ENCODE results near the gene P2RY2.
"Not testable (repeated sequence)": the region's sequence is repeated elsewhere in the genome, so short reads cannot be mapped to it uniquely, and the experiment has no call there.

Gene P2RY2

GRCh38 chr11:73230931-73231330, 12.8 kb downstream of the P2RY2 start:
- Histone ChIP-seq H3K4me3 (ENCODE audit: control insufficient read depth in 1 of 7, extremely low read depth in 1 of 7, insufficient read depth in 4 of 7, low read depth in 2 of 7, low read length in 6 of 7) (no peak overlapping the region), H3K36me3 (ENCODE audit: control insufficient read depth in 4 of 4, insufficient read depth in 4 of 4, low read length in 3 of 4) (no peaks in the 10 kb centered on the region), H3K27ac (ENCODE audit: insufficient read depth in 1 of 2, low read depth in 1 of 2, low read length in 2 of 2, poor library complexity in 1 of 2, severe bottlenecking in 2 of 2) (no peak overlapping the region), H3K4me1 (ENCODE audit: control extremely low read depth in 1 of 4, control insufficient read depth in 4 of 4, insufficient read depth in 4 of 4, low read length in 3 of 4) (peaks cover 0 to 4% (median 0%) of the 10 kb centered on the region in 4 experiments), H3K9me3 (ENCODE audit: control extremely low read depth in 1 of 5, control insufficient read depth in 4 of 5, insufficient read depth in 2 of 5, low read depth in 1 of 5, low read length in 4 of 5) (no peaks in the 10 kb centered on the region), H3K27me3 (replicated peaks in 2 of 5; ENCODE audit: control insufficient read depth in 4 of 5, insufficient read depth in 5 of 5, low read length in 4 of 5) (no peaks in the 10 kb centered on the region)
- POLR2A ChIA-PET = interaction anchor here (0.7 kb wide), 1 partner anchor 41 kb away, joined by 4 read pairs; no protein-coding TSS in a partner anchor
- CTCF ChIA-PET = interaction anchor here (0.6 to 1.1 kb wide), 2 partner anchors 9 to 46 kb away, joined by 3 to 4 read pairs; no protein-coding TSS in a partner anchor
- DNase-seq = no peak
- 94% methylated on average over 5 of the region's 7 CpGs for WGBS (ENCODE audit: insufficient coverage)

GRCh38 chr11:73232487-73232886, 14.4 kb downstream of the P2RY2 start:
- ChIA-PET CTCF (interaction anchor here (0.9 to 16.1 kb wide), 6 partner anchors 9 to 310 kb away, joined by 3 to 272 read pairs (median 4); no protein-coding TSS in a partner anchor), POLR2A (interaction anchor here (0.6 kb wide), 1 partner anchor 64 kb away, joined by 3 read pairs; no protein-coding TSS in a partner anchor)
- not testable (repeated sequence) for H3K9me3 ChIP-seq (ENCODE audit: control extremely low read depth in 1 of 5, control insufficient read depth in 4 of 5, insufficient read depth in 2 of 5, low read depth in 1 of 5, low read length in 4 of 5); H3K27me3 ChIP-seq (replicated peaks in 2 of 5; ENCODE audit: control insufficient read depth in 4 of 5, insufficient read depth in 5 of 5, low read length in 4 of 5); H3K36me3 ChIP-seq (ENCODE audit: control insufficient read depth in 4 of 4, insufficient read depth in 4 of 4, low read length in 3 of 4); H3K4me3 ChIP-seq (ENCODE audit: control insufficient read depth in 1 of 7, extremely low read depth in 1 of 7, insufficient read depth in 4 of 7, low read depth in 2 of 7, low read length in 6 of 7); H3K27ac ChIP-seq (ENCODE audit: insufficient read depth in 1 of 2, low read depth in 1 of 2, low read length in 2 of 2, poor library complexity in 1 of 2, severe bottlenecking in 2 of 2); DNase-seq; H3K4me1 ChIP-seq (ENCODE audit: control extremely low read depth in 1 of 4, control insufficient read depth in 4 of 4, insufficient read depth in 4 of 4, low read length in 3 of 4)
- 95% methylated on average over 4 of the region's 7 CpGs for WGBS (ENCODE audit: insufficient coverage)

- CTCF ChIA-PET = interaction anchor here (0.7 to 16.1 kb wide), 9 partner anchors 8 to 310 kb away, joined by 3 to 272 read pairs (median 4); no protein-coding TSS in a partner anchor
- no peaks in the 10 kb centered on the region for H3K27me3 ChIP-seq (replicated peaks in 2 of 5; ENCODE audit: control insufficient read depth in 4 of 5, insufficient read depth in 5 of 5, low read length in 4 of 5)
- H3K4me3 ChIP-seq (ENCODE audit: control insufficient read depth in 1 of 7, extremely low read depth in 1 of 7, insufficient read depth in 4 of 7, low read depth in 2 of 7, low read length in 6 of 7) = no peak overlapping the region
- POLR2A ChIA-PET = interaction anchor here (0.6 kb wide), 1 partner anchor 65 kb away, joined by 3 read pairs; no protein-coding TSS in a partner anchor
- no peaks in the 10 kb centered on the region for H3K36me3 ChIP-seq (ENCODE audit: control insufficient read depth in 4 of 4, insufficient read depth in 4 of 4, low read length in 3 of 4)
- no peak overlapping the region for H3K27ac ChIP-seq (ENCODE audit: insufficient read depth in 1 of 2, low read depth in 1 of 2, low read length in 2 of 2, poor library complexity in 1 of 2, severe bottlenecking in 2 of 2)
- no peaks in the 10 kb centered on the region for H3K9me3 ChIP-seq (ENCODE audit: control extremely low read depth in 1 of 5, control insufficient read depth in 4 of 5, insufficient read depth in 2 of 5, low read depth in 1 of 5, low read length in 4 of 5)
- DNase-seq = no peak
- H3K4me1 ChIP-seq (ENCODE audit: control extremely low read depth in 1 of 4, control insufficient read depth in 4 of 4, insufficient read depth in 4 of 4, low read length in 3 of 4) = peaks cover 0 to 4% (median 0%) of the 10 kb centered on the region in 4 experiments
Observed at GRCh38 chr11:73233211-73233610, 15.1 kb downstream of the P2RY2 start.

GRCh38 chr11:73233692-73234470, 15.8 kb downstream of the P2RY2 start:
- Histone ChIP-seq H3K27me3 (replicated peaks in 2 of 5; ENCODE audit: control insufficient read depth in 4 of 5, insufficient read depth in 5 of 5, low read length in 4 of 5) (no peaks in the 10 kb centered on the region), H3K4me1 (ENCODE audit: control extremely low read depth in 1 of 4, control insufficient read depth in 4 of 4, insufficient read depth in 4 of 4, low read length in 3 of 4) (peaks cover 0 to 4% (median 0%) of the 10 kb centered on the region in 4 experiments), H3K4me3 (ENCODE audit: control insufficient read depth in 1 of 7, extremely low read depth in 1 of 7, insufficient read depth in 4 of 7, low read depth in 2 of 7, low read length in 6 of 7) (no peak overlapping the region), H3K27ac (ENCODE audit: insufficient read depth in 1 of 2, low read depth in 1 of 2, low read length in 2 of 2, poor library complexity in 1 of 2, severe bottlenecking in 2 of 2) (no peak overlapping the region), H3K36me3 (ENCODE audit: control insufficient read depth in 4 of 4, insufficient read depth in 4 of 4, low read length in 3 of 4) (no peaks in the 10 kb centered on the region), H3K9me3 (ENCODE audit: control extremely low read depth in 1 of 5, control insufficient read depth in 4 of 5, insufficient read depth in 2 of 5, low read depth in 1 of 5, low read length in 4 of 5) (no peaks in the 10 kb centered on the region)
- no peak for DNase-seq
- ChIA-PET POLR2A (no interaction called here), CTCF (interaction anchor here (0.7 to 16.1 kb wide), 7 partner anchors 8 to 104 kb away, joined by 3 to 272 read pairs (median 4); no protein-coding TSS in a partner anchor)
- 97% methylated on average over 22 of the region's 23 CpGs for WGBS (ENCODE audit: insufficient coverage)

- 98% methylated on average over 56 of the region's 56 CpGs for whole genome bisulfite sequencing (ENCODE audit: insufficient coverage)
- POLR2A ChIA-PET = no interaction called here
- Histone ChIP-seq H3K27ac (ENCODE audit: insufficient read depth in 1 of 2, low read depth in 1 of 2, low read length in 2 of 2, poor library complexity in 1 of 2, severe bottlenecking in 2 of 2) (no peak overlapping the region), H3K27me3 (replicated peaks in 2 of 5; ENCODE audit: control insufficient read depth in 4 of 5, insufficient read depth in 5 of 5, low read length in 4 of 5) (no peaks in the 10 kb centered on the region), H3K4me3 (ENCODE audit: control insufficient read depth in 1 of 7, extremely low read depth in 1 of 7, insufficient read depth in 4 of 7, low read depth in 2 of 7, low read length in 6 of 7) (no peak overlapping the region), H3K4me1 (ENCODE audit: control extremely low read depth in 1 of 4, control insufficient read depth in 4 of 4, insufficient read depth in 4 of 4, low read length in 3 of 4) (peaks cover 0 to 3% (median 0%) of the 10 kb centered on the region in 4 experiments), H3K9me3 (ENCODE audit: control extremely low read depth in 1 of 5, control insufficient read depth in 4 of 5, insufficient read depth in 2 of 5, low read depth in 1 of 5, low read length in 4 of 5) (no peaks in the 10 kb centered on the region), H3K36me3 (ENCODE audit: control insufficient read depth in 4 of 4, insufficient read depth in 4 of 4, low read length in 3 of 4) (no peaks in the 10 kb centered on the region)
- no peak for DNase-seq
- CTCF ChIA-PET = interaction anchor here (1.0 to 16.1 kb wide), 8 partner anchors 10 to 67 kb away, joined by 3 to 272 read pairs (median 14); no protein-coding TSS in a partner anchor
Observed at GRCh38 chr11:73234471-73235181, 16.5 kb downstream of the P2RY2 start.

- 94% methylated on average over 7 of the region's 8 CpGs for WGBS (ENCODE audit: insufficient coverage)
- no peaks in the 10 kb centered on the region for H3K27me3 ChIP-seq (replicated peaks in 2 of 5; ENCODE audit: control insufficient read depth in 4 of 5, insufficient read depth in 5 of 5, low read length in 4 of 5)
- no peaks in the 10 kb centered on the region for H3K9me3 ChIP-seq (ENCODE audit: control extremely low read depth in 1 of 5, control insufficient read depth in 4 of 5, insufficient read depth in 2 of 5, low read depth in 1 of 5, low read length in 4 of 5)
- ChIA-PET POLR2A (no interaction called here), CTCF (interaction anchor here (1.0 to 16.1 kb wide), 14 partner anchors 9 to 403 kb away, joined by 3 to 272 read pairs (median 12); partner anchors contain the start of gene P2RY2)
- DNase-seq = no peak
- no peaks in the 10 kb centered on the region for H3K36me3 ChIP-seq (ENCODE audit: control insufficient read depth in 4 of 4, insufficient read depth in 4 of 4, low read length in 3 of 4)
- no peak overlapping the region for H3K27ac ChIP-seq (ENCODE audit: insufficient read depth in 1 of 2, low read depth in 1 of 2, low read length in 2 of 2, poor library complexity in 1 of 2, severe bottlenecking in 2 of 2)
- H3K4me1 ChIP-seq (ENCODE audit: control extremely low read depth in 1 of 4, control insufficient read depth in 4 of 4, insufficient read depth in 4 of 4, low read length in 3 of 4) = no peaks in the 10 kb centered on the region
- H3K4me3 ChIP-seq (ENCODE audit: control insufficient read depth in 1 of 7, extremely low read depth in 1 of 7, insufficient read depth in 4 of 7, low read depth in 2 of 7, low read length in 6 of 7) = no peak overlapping the region
Observed at GRCh38 chr11:73235236-73235786, 17.2 kb downstream of the P2RY2 start.
